HCT116 (cell line): ENCODE data around the gene MSL1. TPM values are rescaled to one million over a fixed set of nuclear protein-coding genes. Genes with fewer than 3 reads are reported as not detected.

Experiments used
- ATAC-seq: fragments of 200-7000 bp; cut with Tn5 transposase; 2 replicates; pipeline ENCODE4 v1.9.1; 2020; ENCODE audit warnings: mild to moderate bottlenecking, moderate library complexity
- BruUV-seq: library from RNA; stranded (reverse); fragments of 400-500 nt; replicated peaks from 2 replicates; lab custom pipeline; 2021; lab: Mats Ljungman, UMichigan
- CTCF ChIA-PET: fragments of 300-600 bp; sonication (Branson Sonifier 250); formaldehyde crosslinking; loops from one replicate; lab custom pipeline; 2021; ENCODE audit warnings: antibody characterized with exemption; lab: Charles Lee
- POLR2A ChIA-PET: fragments of 300-600, 350-600 bp; sonication (Branson Sonifier 250); formaldehyde crosslinking; loops from one replicate; lab custom pipeline; 2021; ENCODE audit warnings: antibody characterized with exemption; lab: Charles Lee
- RAD21 ChIA-PET, 2 experiments: fragments of 300-600 bp; sonication (Branson Sonifier 250); formaldehyde crosslinking; loops; one replicate each; lab custom pipeline; 2023; ENCODE audit warnings: low total read pairs in 2 of 2; ENCODE audit not compliant: uncharacterized antibody in 2 of 2, unreplicated experiment in 2 of 2, low non-redundant PET in 1 of 2; lab: Charles Lee
- DNase-seq: peaks from one replicate; pipeline ENCODE4 v3.0.0-alpha.2; 2010; ENCODE audit warnings: low read depth, low spot score
- H2AFZ ChIP-seq: fragments of 200-600 bp; shearing (Covaris generic), sonication (generic); 2 replicates; pipeline ENCODE4 v1.6.1; 2017; ENCODE audit warnings: low read depth, mixed run types, mixed read lengths, antibody characterized with exemption, low read length; ENCODE audit not compliant: poor library complexity, severe bottlenecking
- H3K27ac ChIP-seq: 2 replicates; pipeline ENCODE4 v1.5.1; 2012; ENCODE audit warnings: low read depth, low read length
- H3K27me3 ChIP-seq: fragments of 200-600 bp; sonication (generic); 2 replicates; pipeline ENCODE4 v1.6.1; 2016; ENCODE audit warnings: mixed run types, low read length, mixed read lengths; ENCODE audit not compliant: insufficient read depth
- H3K36me3 ChIP-seq, 2 experiments: fragments of 200-500 bp in 1 of 2; fragments of 200-600 bp in 1 of 2; sonication (Bioruptor generic) in 1 of 2; sonication (generic) in 1 of 2; 2 replicates each; pipeline versions ENCODE4 v1.5.1 to v1.6.1; 2014 to 2016; ENCODE audit warnings: low read length in 2 of 2, inconsistent platforms in 1 of 2, mixed read lengths in 1 of 2, mixed run types in 1 of 2; ENCODE audit not compliant: insufficient read depth in 2 of 2, control insufficient read depth in 1 of 2
- H3K4me1 ChIP-seq, 2 experiments: fragments of 200-600 bp in 1 of 2; sonication (generic) in 1 of 2; 2 replicates each; pipeline versions ENCODE4 v1.5.1 to v1.6.1; 2012 to 2017; ENCODE audit warnings: low read length in 2 of 2, inconsistent platforms in 1 of 2, mild to moderate bottlenecking in 1 of 2, mixed read lengths in 1 of 2, mixed run types in 1 of 2, moderate library complexity in 1 of 2; ENCODE audit not compliant: insufficient read depth in 2 of 2, control insufficient read depth in 1 of 2
- H3K4me2 ChIP-seq: fragments of 200-600 bp; sonication (generic); 2 replicates; pipeline ENCODE4 v1.6.1; 2017; ENCODE audit warnings: mixed run types, low read length, mixed read lengths
- H3K4me3 ChIP-seq, 2 experiments: fragments of 200-600 bp in 1 of 2; sonication (generic) in 1 of 2; replicated peaks in 1 of 2; 2 replicates each; pipeline ENCODE4 v1.5.1; 2011 to 2016; ENCODE audit warnings: low read length in 2 of 2, control low read depth in 1 of 2, low read depth in 1 of 2, mild to moderate bottlenecking in 1 of 2, mixed read lengths in 1 of 2, mixed run types in 1 of 2
- H3K79me2 ChIP-seq: fragments of 200-600 bp; sonication (generic); 2 replicates; pipeline ENCODE4 v1.6.1; 2017; ENCODE audit warnings: mild to moderate bottlenecking, mixed run types, low read length, moderate library complexity, mixed read lengths; ENCODE audit not compliant: insufficient read depth
- H3K9ac ChIP-seq: fragments of 200-600 bp; sonication (generic); 2 replicates; pipeline ENCODE4 v1.6.1; 2016; ENCODE audit warnings: low read length, mixed read lengths
- H3K9me2 ChIP-seq: fragments of 200-600 bp; sonication (generic), shearing (Covaris generic); 2 replicates; pipeline ENCODE4 v1.6.1; 2017; ENCODE audit warnings: mixed run types, mild to moderate bottlenecking, moderate library complexity; ENCODE audit not compliant: insufficient read depth
- H3K9me3 ChIP-seq, 2 experiments: fragments of 200-500 bp in 1 of 2; fragments of 200-600 bp in 1 of 2; sonication (Bioruptor generic) in 1 of 2; sonication (generic) in 1 of 2; 2 replicates each; pipeline ENCODE4 v1.6.1; 2014 to 2017; ENCODE audit warnings: low read length in 2 of 2, mixed read lengths in 2 of 2, inconsistent platforms in 1 of 2, low read depth in 1 of 2, mild to moderate bottlenecking in 1 of 2, mixed run types in 1 of 2, moderate library complexity in 1 of 2; ENCODE audit not compliant: control insufficient read depth in 1 of 2, insufficient read depth in 1 of 2
- H4K20me1 ChIP-seq: fragments of 200-600 bp; sonication (generic), shearing (Covaris generic); 2 replicates; pipeline ENCODE4 v1.6.1; 2017; ENCODE audit warnings: mixed run types, mild to moderate bottlenecking, moderate library complexity; ENCODE audit not compliant: insufficient read depth
- ELF1 ChIP-seq: IDR thresholded peaks from 2 replicates; pipeline ENCODE4 v1.6.1; 2012; ENCODE audit warnings: low read depth, borderline replicate concordance
- RAD21 ChIP-seq: IDR thresholded peaks from 2 replicates; pipeline ENCODE4 v1.6.1; 2012; ENCODE audit warnings: low read depth, mild to moderate bottlenecking
- SP1 ChIP-seq: IDR thresholded peaks from 2 replicates; pipeline ENCODE4 v1.6.1; 2012; ENCODE audit warnings: low read depth
- intact Hi-C: fragments of 100-400 bp; cut with micrococcal nuclease; formaldehyde crosslinking; loops from 2 replicates; pipeline ENCODE4 v1.10.0; 2022
- total RNA-seq: library from RNA; stranded (reverse); gene quantifications from one replicate; pipeline ENCODE4 v1.2.1, GENCODE V29; 2021; ENCODE audit not compliant: unreplicated experiment
- TF ChIP-seq, protein P1 (sequence below): IDR thresholded peaks from 2 replicates; pipeline ENCODE4 v1.6.1; 2012
- TF ChIP-seq, protein P2 (sequence below): IDR thresholded peaks from 2 replicates; pipeline ENCODE4 v1.6.1; 2011; ENCODE audit warnings: mild to moderate bottlenecking, low read length, moderate library complexity; ENCODE audit not compliant: insufficient replicate concordance; ENCODE audit errors: extremely low read depth

MSL1 gene
- total RNA-seq, 1 experiment from 2014 or later, result 67.2 TPM

DNA sequence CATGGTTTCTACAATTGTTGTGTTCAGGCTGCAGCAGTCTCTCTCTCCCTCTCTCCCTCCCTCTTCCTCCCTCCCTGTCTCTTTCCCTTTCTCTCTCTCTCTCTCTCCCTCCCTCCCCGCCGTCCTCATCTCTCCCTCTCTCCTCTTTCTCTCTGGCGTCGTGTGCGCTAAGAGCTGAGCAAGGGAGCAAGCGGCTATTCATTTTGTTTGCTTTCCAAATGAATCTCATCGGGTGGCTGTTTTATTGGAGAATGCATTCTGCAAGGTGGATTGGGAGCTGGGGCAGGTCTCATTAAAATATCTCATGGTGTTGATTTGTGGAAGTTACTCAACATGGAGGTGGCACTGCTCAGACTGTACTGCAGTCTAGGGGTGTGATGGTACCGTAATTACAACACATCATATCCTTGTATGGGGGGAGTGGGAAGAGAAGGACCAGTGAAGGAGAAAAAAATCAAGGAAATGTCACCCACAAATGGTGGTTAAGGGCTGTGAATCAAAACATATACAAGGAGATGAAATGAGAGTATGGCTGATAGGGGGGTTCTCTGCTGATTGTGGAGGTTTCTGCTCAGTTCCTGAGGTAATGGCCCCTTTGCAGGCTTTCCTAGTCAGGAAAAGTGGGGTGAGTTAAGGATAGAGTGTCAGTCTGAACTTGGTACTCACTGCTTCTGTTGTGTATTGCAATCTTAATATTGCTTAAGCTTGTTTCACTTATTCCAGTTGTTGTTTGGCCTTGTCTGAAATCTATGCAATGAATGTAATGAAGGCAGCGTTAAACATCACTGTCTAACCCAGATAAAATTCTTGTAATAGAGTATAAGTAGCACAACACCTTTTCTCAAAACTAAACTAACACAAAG, 2.7 kb downstream of the MSL1 start:
- Histone ChIP-seq H3K4me2 (peak overlapping the region; percentile 86), H3K27ac (no peak overlapping the region), H3K4me3 (peak overlapping the region; percentile 70 to 86; a peak in 2 of 4 replicates), H3K9me3 (no peaks in the 10 kb centered on the region), H4K20me1 (no peaks in the 10 kb centered on the region), H3K79me2 (peaks cover 62% of the 10 kb centered on the region), H2AFZ (no peak overlapping the region), H3K36me3 (peaks cover 21 to 25% of the 10 kb centered on the region in 2 experiments), H3K27me3 (no peaks in the 10 kb centered on the region), H3K9me2 (no peaks in the 10 kb centered on the region), H3K9ac (peak overlapping the region; percentile 93; the same call in 1 of the 2 replicates), H3K4me1 (peaks cover 7 to 27% of the 10 kb centered on the region in 2 experiments; a peak in 3 of 4 replicates)
- ChIA-PET RAD21 (interaction anchor here in 1 of 2 experiments (1.4 kb wide), 1 partner anchor 13 kb away, joined by 3 read pairs; no protein-coding TSS in a partner anchor), CTCF (interaction anchor here (1.0 to 1.9 kb wide), 2 partner anchors 8 to 12 kb away, joined by 3 to 16 read pairs; no protein-coding TSS in a partner anchor), POLR2A (interaction anchor here (1.0 to 2.6 kb wide), 3 partner anchors 16 to 25 kb away, joined by 4 to 16 read pairs (median 9); partner anchors contain the start of genes CASC3 and NR1D1)
- BruUV-seq, result no TSS peak
- TF ChIP-seq, protein P1, sequence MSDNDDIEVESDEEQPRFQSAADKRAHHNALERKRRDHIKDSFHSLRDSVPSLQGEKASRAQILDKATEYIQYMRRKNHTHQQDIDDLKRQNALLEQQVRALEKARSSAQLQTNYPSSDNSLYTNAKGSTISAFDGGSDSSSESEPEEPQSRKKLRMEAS, result no peak
- TF ChIP-seq RAD21 (no peak), SP1 (no peak), ELF1 (no peak)
- TF ChIP-seq, protein P2, sequence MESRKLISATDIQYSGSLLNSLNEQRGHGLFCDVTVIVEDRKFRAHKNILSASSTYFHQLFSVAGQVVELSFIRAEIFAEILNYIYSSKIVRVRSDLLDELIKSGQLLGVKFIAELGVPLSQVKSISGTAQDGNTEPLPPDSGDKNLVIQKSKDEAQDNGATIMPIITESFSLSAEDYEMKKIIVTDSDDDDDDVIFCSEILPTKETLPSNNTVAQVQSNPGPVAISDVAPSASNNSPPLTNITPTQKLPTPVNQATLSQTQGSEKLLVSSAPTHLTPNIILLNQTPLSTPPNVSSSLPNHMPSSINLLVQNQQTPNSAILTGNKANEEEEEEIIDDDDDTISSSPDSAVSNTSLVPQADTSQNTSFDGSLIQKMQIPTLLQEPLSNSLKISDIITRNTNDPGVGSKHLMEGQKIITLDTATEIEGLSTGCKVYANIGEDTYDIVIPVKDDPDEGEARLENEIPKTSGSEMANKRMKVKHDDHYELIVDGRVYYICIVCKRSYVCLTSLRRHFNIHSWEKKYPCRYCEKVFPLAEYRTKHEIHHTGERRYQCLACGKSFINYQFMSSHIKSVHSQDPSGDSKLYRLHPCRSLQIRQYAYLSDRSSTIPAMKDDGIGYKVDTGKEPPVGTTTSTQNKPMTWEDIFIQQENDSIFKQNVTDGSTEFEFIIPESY, result no peak
- DNase-seq (no peak), ATAC-seq (no peak)
- intact Hi-C loops, result no loop called here
